GM18861 (cell line): Measurements from ENCODE around the gene PHKA2.
"Not testable (repeated sequence)": the region's sequence is repeated elsewhere in the genome, so short reads cannot be mapped to it uniquely, and the experiment has no call there.

Experiments
- ATAC-seq: cut with Tn5 transposase; IDR thresholded peaks from one replicate; pipeline ENCODE4 v1.9.1; 2021; ENCODE audit not compliant: unreplicated experiment

PHKA2 gene, protein sequence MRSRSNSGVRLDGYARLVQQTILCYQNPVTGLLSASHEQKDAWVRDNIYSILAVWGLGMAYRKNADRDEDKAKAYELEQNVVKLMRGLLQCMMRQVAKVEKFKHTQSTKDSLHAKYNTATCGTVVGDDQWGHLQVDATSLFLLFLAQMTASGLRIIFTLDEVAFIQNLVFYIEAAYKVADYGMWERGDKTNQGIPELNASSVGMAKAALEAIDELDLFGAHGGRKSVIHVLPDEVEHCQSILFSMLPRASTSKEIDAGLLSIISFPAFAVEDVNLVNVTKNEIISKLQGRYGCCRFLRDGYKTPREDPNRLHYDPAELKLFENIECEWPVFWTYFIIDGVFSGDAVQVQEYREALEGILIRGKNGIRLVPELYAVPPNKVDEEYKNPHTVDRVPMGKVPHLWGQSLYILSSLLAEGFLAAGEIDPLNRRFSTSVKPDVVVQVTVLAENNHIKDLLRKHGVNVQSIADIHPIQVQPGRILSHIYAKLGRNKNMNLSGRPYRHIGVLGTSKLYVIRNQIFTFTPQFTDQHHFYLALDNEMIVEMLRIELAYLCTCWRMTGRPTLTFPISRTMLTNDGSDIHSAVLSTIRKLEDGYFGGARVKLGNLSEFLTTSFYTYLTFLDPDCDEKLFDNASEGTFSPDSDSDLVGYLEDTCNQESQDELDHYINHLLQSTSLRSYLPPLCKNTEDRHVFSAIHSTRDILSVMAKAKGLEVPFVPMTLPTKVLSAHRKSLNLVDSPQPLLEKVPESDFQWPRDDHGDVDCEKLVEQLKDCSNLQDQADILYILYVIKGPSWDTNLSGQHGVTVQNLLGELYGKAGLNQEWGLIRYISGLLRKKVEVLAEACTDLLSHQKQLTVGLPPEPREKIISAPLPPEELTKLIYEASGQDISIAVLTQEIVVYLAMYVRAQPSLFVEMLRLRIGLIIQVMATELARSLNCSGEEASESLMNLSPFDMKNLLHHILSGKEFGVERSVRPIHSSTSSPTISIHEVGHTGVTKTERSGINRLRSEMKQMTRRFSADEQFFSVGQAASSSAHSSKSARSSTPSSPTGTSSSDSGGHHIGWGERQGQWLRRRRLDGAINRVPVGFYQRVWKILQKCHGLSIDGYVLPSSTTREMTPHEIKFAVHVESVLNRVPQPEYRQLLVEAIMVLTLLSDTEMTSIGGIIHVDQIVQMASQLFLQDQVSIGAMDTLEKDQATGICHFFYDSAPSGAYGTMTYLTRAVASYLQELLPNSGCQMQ

DNA sequence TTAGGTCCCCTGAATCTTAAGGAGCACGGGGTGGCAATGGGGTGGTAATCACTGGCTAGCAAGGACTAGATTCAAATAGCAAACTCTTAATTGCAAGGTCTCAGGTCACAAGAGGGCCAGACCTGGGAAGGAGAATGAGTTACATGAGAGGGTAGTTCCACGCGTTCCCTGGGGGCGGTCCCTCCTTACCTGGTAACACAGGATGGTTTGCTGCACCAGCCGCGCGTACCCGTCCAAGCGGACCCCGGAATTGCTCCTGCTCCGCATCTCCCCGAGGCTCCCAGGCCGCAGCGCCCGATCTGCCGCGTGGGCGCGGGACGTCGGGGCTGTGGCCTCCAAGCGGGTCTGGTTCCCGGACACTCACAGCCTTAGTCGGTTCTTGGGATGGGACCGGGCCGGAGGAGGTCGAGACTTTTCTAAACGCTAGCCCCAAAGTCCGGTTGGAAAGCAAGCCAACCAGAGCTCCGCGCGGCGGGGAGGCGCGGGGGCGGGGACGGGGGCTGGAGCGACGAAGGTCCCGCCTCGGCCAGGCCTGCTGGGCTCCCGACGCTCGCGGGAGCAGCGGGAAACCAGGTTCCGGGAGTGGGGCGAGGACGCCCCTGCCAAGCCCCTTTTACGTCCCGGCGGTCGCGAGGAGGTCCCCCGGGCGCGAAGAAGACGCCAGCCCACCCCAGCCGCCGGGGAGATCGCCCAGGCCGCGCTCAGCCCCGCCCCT is at the start of gene PHKA2:
TSS of gene PHKA2 (minus strand) at position 449 of the 715 bp plus-strand sequence. CDS start at position 267, 182 bp downstream.
- peak; percentile 32 for ATAC-seq

DNA sequence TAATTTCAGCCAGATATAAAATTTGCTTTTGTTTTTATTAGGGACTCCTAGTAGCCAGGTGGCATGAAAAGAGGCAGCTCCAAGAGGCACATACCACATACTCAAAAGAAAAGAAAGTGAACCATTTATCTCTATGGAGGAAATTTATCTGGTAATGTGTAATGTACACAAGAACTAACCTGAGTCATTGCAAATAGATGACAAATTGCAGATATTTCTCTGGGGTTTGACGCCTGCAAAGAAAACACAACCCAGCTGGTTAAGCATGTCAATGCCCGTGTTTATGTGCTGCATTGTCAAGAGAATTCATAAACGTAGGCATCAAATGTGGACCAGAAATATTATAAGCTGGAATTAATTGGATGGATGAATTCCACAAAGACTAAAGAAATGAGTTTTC is 46.9 kb upstream of the PHKA2 start:
- ATAC-seq, result no peak

DNA sequence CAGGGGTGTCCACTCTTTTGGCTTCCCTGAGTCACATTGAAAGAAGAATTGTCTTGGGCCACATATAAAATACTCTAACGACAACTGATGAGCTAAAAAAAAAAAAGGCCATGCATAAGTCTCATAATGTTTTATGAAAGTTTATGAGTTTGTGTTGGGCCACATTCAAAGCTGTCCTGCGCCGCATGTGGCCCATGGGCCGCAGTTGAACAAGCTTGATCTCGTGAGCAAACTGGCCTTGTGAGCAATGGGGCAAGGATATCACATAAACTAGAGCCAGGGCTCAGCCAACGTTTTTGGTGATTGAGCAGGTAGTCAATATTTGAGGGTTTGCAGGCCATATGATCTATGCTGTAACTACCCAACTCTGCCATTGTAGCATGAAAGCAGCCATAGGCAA is 44.6 kb upstream of the PHKA2 start:
- no peak for ATAC-seq

DNA sequence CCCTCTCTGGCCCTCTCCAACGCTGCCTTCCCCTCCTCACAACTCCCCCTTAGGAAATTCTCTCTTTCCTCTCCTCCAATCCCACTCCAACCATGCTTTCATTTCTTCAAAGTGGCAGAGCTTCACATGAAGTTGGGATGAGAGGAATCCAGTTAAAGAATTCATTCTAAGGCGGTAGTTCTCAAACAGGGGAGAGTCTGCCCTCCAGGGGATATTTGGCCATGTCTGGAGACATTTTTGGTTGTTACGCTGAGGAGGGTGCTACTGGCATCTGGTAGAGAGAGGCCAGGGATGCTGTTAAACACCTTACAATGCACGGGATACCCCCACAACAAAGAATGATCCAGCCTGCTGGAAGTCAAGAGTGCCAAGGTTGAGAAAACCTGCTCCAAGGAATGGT is 40.5 kb upstream of the PHKA2 start:
- no peak for ATAC-seq

DNA sequence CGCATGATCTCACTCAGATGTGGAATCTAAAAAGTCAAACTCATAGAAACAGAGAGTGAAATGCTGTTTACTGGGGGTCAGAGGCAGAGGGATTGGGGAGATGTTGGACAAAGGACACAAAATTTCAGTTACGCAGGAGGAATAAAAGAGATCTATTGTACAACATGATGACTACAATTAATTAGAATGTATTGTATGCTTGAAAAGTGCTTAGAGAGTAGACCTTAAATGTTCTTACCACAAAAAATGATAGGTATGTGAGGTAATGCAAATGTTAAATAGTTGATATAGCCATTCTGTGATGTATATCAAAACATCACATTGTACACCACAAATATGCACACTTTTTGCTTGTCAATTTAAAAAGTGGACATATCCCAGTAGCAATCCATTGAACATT is 36.1 kb upstream of the PHKA2 start:
- ATAC-seq, result no peak

DNA sequence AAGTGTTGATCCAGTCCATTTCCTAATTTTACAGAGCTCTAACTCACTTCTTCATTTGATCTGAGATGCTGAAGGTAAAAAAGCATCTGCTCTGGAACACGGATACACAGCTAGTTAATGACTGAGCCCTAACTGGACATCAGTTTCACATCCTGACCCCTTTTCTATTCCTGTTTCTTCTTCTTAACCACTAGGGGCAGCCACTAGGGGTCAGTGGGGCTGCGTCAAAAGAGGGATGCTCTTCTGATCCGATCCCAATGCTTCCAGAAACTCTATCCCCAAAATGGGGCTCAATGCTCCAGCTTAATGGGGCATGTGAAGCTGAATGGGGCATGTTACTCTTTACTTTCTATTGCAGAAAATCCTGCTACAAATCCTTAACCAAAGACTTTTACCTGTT is 33.4 kb upstream of the PHKA2 start:
- no peak for ATAC-seq

DNA sequence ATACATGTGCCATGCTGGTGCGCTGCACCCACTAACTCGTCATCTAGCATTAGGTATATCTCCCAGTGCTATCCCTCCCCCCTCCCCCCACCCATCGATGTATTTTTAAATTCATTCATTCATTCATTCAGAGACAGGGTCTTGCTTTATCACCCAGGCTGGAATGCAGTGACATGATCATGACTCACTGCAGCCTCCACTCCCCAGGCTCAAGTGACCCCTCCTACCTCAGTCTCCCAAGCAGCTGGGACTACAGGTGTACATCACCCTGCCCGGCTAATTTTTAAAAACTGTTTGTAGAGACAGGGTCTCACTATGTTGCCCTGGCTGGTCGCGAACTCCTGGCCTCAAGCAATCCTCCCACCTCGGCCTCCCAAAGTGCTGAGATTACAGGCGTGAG is 32.7 kb upstream of the PHKA2 start:
- not testable (repeated sequence) for ATAC-seq

DNA sequence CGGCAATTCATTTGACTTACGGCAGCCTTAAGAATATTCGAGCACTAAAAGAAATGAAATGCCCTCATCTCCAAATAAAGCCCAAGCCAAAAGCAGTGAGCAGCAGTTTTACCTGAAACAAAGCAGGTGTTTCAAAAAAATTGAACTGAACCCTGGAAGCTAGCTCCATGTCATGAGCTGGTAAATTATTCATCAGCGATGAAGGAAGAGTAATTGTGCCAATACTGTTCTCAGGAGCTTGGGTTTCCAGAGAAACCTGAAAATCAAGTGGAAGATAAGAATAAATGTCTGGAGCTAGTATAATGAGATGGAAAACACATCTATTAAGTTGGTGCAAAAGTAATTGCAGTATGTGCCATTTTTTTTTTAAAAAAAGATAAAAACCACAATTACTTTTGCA is 24.0 kb upstream of the PHKA2 start:
- no peak for ATAC-seq

DNA sequence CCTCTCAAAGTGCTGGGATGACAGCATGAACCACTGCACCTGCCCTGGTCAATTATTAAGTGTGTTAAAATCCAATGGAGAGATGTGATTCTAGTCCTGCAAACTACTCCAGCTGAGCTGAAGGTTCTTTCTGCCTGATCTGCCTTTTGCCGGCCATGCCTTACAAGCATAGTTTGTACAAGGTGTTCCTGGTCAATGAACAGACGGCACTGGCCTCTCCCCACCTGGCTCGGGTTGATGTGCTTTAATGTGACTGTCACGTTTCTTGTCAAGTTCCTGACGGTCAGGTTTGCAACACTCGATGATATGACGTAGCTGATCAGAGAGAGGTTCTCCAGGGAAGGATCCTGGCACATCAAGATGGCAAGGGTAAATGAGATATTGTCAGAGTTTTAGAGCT is 23.1 kb upstream of the PHKA2 start:
- no peak for ATAC-seq

DNA sequence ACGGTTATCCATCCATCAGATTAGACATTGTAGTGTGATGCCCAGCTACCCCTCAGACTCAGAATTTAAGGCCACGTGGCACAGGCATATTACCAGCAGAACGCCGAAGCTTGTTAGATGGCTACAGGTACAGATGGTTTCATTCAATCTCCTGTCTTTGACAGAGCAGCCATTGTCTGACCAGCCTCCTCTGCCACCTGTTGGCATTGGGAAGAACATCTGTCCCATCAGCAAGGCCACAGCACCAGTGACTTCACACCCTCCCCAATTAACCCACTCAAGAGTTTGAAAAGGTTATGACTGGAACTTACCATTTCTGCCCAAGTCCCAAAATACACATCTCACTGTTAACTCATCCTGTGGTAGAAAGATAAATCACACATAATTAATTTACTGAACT is 22.0 kb upstream of the PHKA2 start:
- no peak for ATAC-seq

DNA sequence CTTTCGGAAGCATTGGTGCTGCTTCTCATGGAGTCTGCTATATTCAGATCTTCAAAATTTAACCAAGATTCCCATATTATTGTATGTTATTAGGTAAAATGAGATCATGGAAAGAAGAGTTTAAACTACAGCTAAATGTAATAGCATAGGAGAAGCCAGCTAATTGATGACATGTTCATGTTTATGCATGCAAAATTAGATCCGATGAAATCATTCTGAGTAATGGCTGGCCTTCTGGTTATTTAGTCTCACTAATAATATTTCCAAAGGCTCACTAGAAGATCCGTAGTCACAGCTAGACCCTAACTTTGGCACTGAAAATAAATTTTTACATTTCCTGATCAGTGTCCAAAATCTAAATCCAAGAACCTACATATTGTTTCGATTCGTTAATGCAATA is 19.8 kb upstream of the PHKA2 start:
- ATAC-seq, result no peak

DNA sequence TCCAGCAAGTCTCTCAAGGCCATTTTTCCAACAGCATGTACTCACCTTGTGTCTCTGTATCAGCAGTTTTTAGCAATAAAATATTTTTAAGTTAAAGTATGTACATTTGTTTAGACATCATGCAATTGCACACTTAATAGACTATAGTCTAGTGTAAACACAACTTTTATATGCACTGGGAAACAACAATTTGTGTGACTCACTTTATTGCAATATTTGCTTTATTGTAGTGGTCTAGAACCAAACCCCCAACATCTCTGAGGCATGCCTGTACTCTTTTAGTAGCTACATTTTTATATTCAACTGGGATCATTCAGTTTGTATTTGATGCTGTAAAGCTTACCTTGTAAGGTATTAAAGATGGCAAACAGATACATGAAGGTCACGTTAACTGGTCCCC is 14.7 kb upstream of the PHKA2 start:
- ATAC-seq, result no peak

DNA sequence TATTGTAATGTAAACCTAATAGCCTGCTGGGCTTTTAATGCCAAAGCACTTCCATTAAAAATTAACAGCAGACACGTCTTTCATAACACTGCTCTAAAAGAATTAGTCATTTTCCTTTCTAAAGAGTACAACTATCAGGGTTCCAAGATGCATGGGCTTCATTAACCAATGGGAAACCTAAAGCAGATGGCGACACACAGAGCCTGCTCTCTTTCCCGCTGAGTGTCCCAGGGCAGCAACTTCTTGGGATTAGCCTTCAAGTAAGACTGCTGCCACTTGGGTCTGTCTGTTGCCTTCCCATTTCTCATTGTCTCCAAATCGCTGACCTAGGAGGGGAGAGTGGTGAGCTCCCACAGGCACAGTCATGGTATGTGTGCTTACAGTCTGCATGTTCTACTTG is 14.0 kb upstream of the PHKA2 start:
- ATAC-seq, result no peak

DNA sequence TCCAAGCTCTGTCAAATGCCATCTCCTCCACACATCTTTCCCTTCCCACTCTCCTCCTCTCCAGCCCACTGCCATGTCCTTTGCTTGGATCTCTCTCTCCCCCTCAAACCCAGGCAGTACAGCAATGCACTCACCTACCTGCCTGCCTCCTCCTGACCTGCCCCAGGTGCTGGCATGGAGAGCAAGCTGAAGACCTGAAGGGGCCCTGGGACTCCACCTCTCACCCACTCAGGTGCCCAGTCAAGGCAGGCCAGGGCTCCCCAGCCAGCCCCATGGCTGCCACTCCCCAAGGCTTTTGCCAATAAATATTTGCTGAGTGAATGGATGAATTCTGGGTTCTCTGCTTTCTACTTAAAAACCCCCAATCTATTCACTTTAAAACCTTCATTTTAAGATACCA is 12.6 kb upstream of the PHKA2 start:
- ATAC-seq, result no peak

DNA sequence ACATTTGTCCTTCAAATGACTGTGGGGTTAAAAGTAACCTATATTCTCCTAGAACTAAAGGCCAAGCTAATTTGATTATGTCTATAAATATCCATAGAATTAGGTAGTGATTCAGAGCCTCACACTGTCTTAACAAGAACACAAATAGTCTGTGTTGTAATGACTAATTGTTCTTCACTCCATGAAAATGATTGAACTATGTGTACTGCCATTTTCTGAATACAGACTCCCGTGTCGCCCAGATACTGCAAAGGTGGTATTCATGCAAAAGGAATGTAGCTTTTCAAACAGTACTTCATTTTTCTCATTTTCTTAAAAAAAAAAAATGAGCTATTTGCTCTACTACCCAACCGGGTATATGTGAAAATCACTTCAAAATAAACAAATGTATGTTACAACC is 11.3 kb upstream of the PHKA2 start:
- ATAC-seq, result no peak

DNA sequence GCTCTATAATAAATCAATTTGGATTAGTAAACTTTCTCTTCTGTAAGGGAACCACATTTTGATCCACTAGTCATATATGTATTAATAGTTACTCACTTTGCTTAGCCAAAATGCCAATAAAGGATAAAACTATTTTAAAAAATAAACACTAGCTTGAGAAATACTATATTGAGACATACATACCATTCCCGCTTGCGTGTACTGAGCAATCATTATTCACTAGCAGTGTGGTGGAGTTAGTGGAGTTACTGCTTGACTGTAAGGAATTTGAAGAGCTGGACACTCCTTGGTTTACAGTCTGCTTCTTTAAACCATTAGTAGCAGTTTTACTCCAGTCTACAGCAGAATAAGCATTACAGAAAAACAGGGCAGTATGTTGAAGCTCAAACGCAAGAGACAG is 10.8 kb upstream of the PHKA2 start:
- ATAC-seq, result no peak

DNA sequence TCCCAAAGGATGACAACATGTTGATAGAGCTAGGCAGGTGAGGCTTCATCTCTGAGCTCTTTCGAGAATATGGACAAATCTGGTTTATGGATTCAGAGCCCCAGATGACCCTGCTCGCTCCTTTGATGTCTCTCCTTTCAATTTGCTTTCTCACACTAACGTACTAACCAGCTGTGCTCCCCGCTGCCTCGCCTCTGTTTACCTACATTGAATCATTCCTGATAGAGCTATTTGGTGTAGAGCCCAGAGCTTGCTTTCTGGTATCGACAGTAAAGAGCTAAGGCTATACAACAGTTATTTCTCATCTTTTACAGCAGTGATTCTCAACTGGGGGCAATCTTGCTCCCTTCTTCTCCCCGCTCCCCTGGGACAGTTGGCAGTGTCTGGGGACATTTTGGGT is 8.9 kb upstream of the PHKA2 start:
- no peak for ATAC-seq

DNA sequence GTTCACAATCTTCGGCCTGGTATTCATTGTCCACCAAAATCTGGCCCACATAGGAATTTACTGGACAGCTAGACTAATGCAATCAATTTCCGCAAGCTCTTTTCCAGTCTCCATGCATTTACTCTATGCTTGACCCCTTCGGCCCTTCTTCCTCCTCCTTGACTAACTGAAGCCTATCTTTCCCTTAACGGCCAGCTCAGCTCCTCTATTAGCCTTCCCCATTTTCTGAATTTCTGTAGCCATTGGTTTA is 1.2 kb upstream of the PHKA2 start:
- no peak for ATAC-seq

DNA sequence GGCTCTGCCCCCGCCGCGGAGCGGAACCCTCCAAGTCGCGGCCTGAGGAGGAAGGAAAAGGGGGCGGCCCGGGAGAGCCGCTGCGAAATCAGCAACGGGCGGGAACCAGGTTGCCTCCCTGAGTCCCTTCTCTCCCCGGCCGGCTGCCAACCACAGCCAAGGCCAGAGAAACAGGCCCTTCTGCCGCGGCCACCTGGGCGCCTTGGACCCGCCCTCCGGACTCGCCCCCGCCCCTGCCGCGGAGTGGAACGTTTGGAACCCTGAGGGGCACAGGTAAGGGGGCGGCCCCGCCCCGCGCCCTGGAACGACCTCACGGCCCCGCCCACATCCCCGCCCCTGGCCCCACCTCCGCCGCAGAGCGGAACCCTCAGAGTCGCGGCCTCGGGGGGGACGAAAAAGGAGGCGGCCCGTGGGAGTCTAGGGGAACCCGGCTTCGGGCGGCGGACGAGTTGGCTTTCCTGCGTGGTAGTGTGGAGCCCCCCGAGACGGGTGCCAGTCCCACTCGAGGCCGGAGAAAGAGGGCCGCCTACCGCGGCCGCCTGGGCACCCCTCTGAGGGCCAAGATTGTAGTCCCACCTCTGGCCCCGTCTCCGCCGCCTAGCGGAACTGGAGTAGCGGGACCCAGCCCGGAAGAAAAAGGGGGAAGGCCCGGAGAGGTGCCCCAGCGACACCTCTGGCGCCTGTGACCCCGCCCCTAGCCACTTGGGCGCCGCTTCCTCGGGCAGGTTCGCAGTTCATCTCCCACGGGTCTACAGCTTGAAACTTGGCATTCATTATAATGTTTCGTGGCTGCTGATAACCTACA is 669 bp upstream of the PHKA2 start:
- peak; percentile 65 for ATAC-seq

DNA sequence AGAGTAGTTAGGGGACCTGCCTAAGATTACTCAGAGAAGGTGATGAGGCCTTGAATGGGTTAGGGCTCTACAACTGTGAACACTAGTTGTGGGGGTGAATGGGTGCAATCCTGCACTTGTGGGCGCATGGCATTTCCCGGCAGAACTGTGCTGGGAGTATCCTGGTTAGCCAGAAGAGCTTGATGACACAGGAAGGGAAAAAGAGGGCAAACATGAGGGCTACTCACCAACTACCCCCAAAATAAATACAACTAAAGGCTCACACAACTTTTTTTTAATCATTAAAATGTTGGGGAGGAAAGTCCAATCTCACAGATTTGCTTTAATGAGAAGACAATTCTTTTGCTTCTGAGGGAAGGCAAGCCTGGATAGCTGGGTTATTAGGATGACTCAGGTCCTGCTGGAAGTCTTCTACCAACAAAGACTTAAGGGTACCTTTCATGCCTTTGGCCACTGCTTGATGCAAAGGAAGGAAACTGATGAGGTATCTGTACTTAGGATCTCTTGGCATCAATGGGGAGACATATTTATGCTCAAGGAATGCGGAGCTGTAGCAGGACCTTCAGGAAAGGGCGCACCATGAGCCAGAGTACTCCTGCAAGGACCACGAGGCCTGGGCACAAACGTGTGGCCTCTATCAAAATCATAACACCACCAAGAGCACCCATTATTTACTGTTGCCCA is 2.6 kb downstream of the PHKA2 start:
- ATAC-seq, result no peak
